Natural killer cell (primary cell): ENCODE data around the gene PRRC2C. TPM values are rescaled to one million over a fixed set of nuclear protein-coding genes. Genes with fewer than 3 reads are reported as not detected.

Experiments used
- ATAC-seq, 3 donors: fragments of 150-1000 bp in 2 of 3; fragments of 200-7000 bp in 1 of 3; cut with Tn5 transposase; 1 replicate in 1 of 3; 2 replicates in 2 of 3; pipeline ENCODE4 v1.10.0; 2021; ENCODE audit warnings: mild to moderate bottlenecking in 2 of 3, moderate library complexity in 2 of 3
- DNase-seq, 2 donors: peaks; one replicate each; pipeline versions ENCODE4 v3.0.0 to v3.0.0-alpha.2; 2013 to 2021; ENCODE audit warnings: mixed read lengths in 1 of 2
- H3K27ac ChIP-seq: one replicate; pipeline ENCODE4 v1.5.1; 2013; ENCODE audit warnings: mild to moderate bottlenecking, low read length
- H3K27me3 ChIP-seq: one replicate; pipeline ENCODE4 v1.6.1; 2013; ENCODE audit warnings: low read length; ENCODE audit not compliant: control insufficient read depth, insufficient read depth
- H3K36me3 ChIP-seq: one replicate; pipeline ENCODE4 v1.6.1; 2013; ENCODE audit warnings: low read length; ENCODE audit not compliant: control insufficient read depth, insufficient read depth
- H3K4me1 ChIP-seq: one replicate; pipeline ENCODE4 v1.6.1; 2013; ENCODE audit warnings: low read length; ENCODE audit not compliant: control insufficient read depth, insufficient read depth
- H3K4me3 ChIP-seq: one replicate; pipeline ENCODE4 v1.5.1; 2013; ENCODE audit warnings: low read length
- H3K9me3 ChIP-seq: one replicate; pipeline ENCODE4 v1.6.1; 2013; ENCODE audit warnings: low read length; ENCODE audit not compliant: control insufficient read depth, insufficient read depth
- H3K27ac Mint-ChIP-seq, 2 donors: one replicate each; pipeline ENCODE4 v1.8.0; 2022; ENCODE audit warnings: mild to moderate bottlenecking in 2 of 2, mixed read lengths in 2 of 2, moderate library complexity in 1 of 2
- H3K27me3 Mint-ChIP-seq, 2 donors: one replicate each; pipeline ENCODE4 v1.8.0; 2022; ENCODE audit warnings: low read depth in 2 of 2, mixed read lengths in 2 of 2
- H3K36me3 Mint-ChIP-seq: one replicate; pipeline ENCODE4 v1.8.0; 2022; ENCODE audit warnings: mixed read lengths
- H3K4me1 Mint-ChIP-seq, 2 donors: one replicate each; pipeline ENCODE4 v1.8.0; 2022; ENCODE audit warnings: mixed read lengths in 2 of 2
- H3K4me3 Mint-ChIP-seq: one replicate; pipeline ENCODE4 v1.8.0; 2022; ENCODE audit warnings: mild to moderate bottlenecking, moderate library complexity, mixed read lengths
- H3K9me3 Mint-ChIP-seq, 2 donors: one replicate each; pipeline ENCODE4 v1.8.0; 2022; ENCODE audit warnings: mixed read lengths in 2 of 2
- CTCF ChIP-seq: fragments of 200-600 bp; IDR thresholded peaks from one replicate; pipeline ENCODE4 v1.8.0; 2022; ENCODE audit warnings: antibody characterized with exemption
- WGBS: methylation state at CpG from one replicate; pipeline ENCODE4 v1.1.7; 2013; ENCODE audit warnings: missing lambda C conversion rate; ENCODE audit not compliant: insufficient coverage; 5-methylcytosine and 5-hydroxymethylcytosine counted together
- intact Hi-C: fragments of 100-400 bp; cut with micrococcal nuclease; formaldehyde crosslinking; loops from one replicate; pipeline ENCODE4 v1.14.2; 2022
- total RNA-seq, 4 donors: library from RNA; stranded (reverse); fragments of 120-200 nt in 1 of 4; gene quantifications; one replicate each; pipeline versions ENCODE4 v1.2.3 to v1.2.4, GENCODE V29; 2013 to 2022

PRRC2C gene
- total RNA-seq, 3 donors from 2014 or later (not counting 1 experiment from before 2014, with no cell fraction given): 330 to 355 (median 353) TPM

GRCh38 chr1:171486048-171486519 lies 754 bp downstream of the PRRC2C start:
- H3K36me3 Mint-ChIP-seq: no peaks in the 10 kb centered on the region
- Histone ChIP-seq H3K4me3 (peak overlapping the region; percentile 91), H3K4me1 (peaks cover 10% of the 10 kb centered on the region), H3K36me3 (peaks cover 7% of the 10 kb centered on the region), H3K27me3 (no peaks in the 10 kb centered on the region), H3K9me3 (no peaks in the 10 kb centered on the region), H3K27ac (peak overlapping the region; percentile 91)
- no peaks in the 10 kb centered on the region for H3K9me3 Mint-ChIP-seq
- DNase-seq (peak in 1 of 2 donors; percentile 94), ATAC-seq (peak; percentile 68 to 83 (median 69))
- no peaks in the 10 kb centered on the region for H3K27me3 Mint-ChIP-seq
- peak overlapping the region; percentile 99 to 100 for H3K27ac Mint-ChIP-seq
- 0% methylated on average over 17 of the region's 17 CpGs for WGBS
- intact Hi-C loops: loop anchor here (2.0 to 10.0 kb wide), 6 partner anchors 23 to 1594 kb away; partner anchors contain the start of genes KIFAP3, SCYL3 and SUCO
- peaks cover 57 to 59% of the 10 kb centered on the region in 2 donors for H3K4me1 Mint-ChIP-seq
- TF ChIP-seq CTCF: no peak
- H3K4me3 Mint-ChIP-seq: peak overlapping the region; percentile 97

GRCh38 chr1:171487038-171487437 lies 1.7 kb downstream of the PRRC2C start:
- H3K4me3 Mint-ChIP-seq: peak overlapping the region; percentile 97

GRCh38 chr1:171488190-171488929 lies 3.0 kb downstream of the PRRC2C start:
- H3K36me3 ChIP-seq: peaks cover 11% of the 10 kb centered on the region
- peak overlapping the region; percentile 9 for H3K27ac ChIP-seq
- no peak for ATAC-seq
- intact Hi-C loops: loop anchor here (5.0 to 10.0 kb wide), 5 partner anchors 39 to 1596 kb away; partner anchors contain the start of genes KIFAP3, SCYL3 and SUCO
- no peaks in the 10 kb centered on the region for H3K27me3 ChIP-seq
- H3K4me3 ChIP-seq: no peak overlapping the region
- H3K4me3 Mint-ChIP-seq: peak overlapping the region; percentile 50
- WGBS: 84% methylated on average over 6 of the region's 6 CpGs
- peaks cover 18% of the 10 kb centered on the region for H3K4me1 ChIP-seq
- H3K27ac Mint-ChIP-seq: peak overlapping the region; percentile 99 to 100
- TF ChIP-seq CTCF: no peak
- H3K9me3 Mint-ChIP-seq: no peaks in the 10 kb centered on the region
- no peaks in the 10 kb centered on the region for H3K36me3 Mint-ChIP-seq
- DNase-seq: no peak
- H3K4me1 Mint-ChIP-seq: peaks cover 71 to 74% of the 10 kb centered on the region in 2 donors
- no peaks in the 10 kb centered on the region for H3K27me3 Mint-ChIP-seq
- no peaks in the 10 kb centered on the region for H3K9me3 ChIP-seq

More at GRCh38 chr1:171487038-171487437, 1.7 kb downstream of the PRRC2C start:
- peaks cover 11% of the 10 kb centered on the region for H3K36me3 ChIP-seq
- no peak overlapping the region for H3K4me3 ChIP-seq
- peaks cover 10% of the 10 kb centered on the region for H3K4me1 ChIP-seq
- no peak for ATAC-seq
- DNase-seq: no peak
- H3K36me3 Mint-ChIP-seq: no peaks in the 10 kb centered on the region
- no peak for TF ChIP-seq CTCF
- intact Hi-C loops: loop anchor here (2.0 to 10.0 kb wide), 6 partner anchors 22 to 1595 kb away; partner anchors contain the start of genes KIFAP3, SCYL3 and SUCO
- H3K9me3 ChIP-seq: no peaks in the 10 kb centered on the region
- peak overlapping the region; percentile 99 to 100 for H3K27ac Mint-ChIP-seq
- peaks cover 66 to 69% of the 10 kb centered on the region in 2 donors for H3K4me1 Mint-ChIP-seq
- no peaks in the 10 kb centered on the region for H3K27me3 ChIP-seq
- H3K27me3 Mint-ChIP-seq: no peaks in the 10 kb centered on the region
- H3K27ac ChIP-seq: peak overlapping the region; percentile 91
- H3K9me3 Mint-ChIP-seq: no peaks in the 10 kb centered on the region
